Measurements from ENCODE around the gene PHKA2.

PHKA2 gene

DNA sequence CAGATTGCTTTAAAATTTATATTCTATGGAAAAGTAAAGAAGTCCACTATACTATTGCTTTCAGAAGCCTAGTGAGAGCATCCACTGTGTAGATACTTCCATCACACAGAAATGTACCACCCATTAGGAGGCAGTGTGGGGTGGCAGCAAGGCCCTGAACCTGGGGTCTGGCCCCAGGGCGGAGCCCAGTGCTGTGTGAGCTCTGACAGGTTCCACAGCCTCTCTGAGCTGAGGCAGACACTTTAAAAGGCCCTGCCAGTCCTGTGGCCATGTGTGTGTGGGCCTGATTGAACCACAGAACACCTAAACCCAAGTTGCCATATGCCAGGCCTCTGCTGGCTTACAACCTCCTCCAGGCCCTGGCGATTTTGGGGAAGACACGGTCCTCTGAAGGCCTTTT lies 49.2 kb downstream of the PHKA2 start:
- in situ Hi-C loops (cut with HindIII; ENCODE audit: low sequenced_read_pairs), result no loop called here

DNA sequence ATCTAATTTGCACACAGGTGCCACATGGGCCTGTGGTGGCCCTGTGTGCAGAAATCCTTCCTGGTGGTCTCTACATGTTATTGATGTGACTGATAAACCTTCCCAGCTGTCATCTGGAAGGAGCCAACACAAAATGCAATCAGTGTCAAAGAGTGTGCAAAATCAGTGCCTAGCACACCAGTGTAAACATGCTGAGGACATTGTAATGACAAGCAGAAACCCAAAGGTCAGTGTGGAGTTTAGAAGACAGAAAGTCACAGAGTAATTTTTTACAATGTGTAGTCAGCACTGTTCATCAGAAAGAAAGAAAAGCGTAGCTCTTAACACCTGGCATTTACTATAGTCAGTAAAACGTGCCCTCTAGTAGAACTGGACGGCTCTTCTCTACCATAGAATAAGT lies 50.3 kb downstream of the PHKA2 start:
- in situ Hi-C loops (cut with HindIII; ENCODE audit: low sequenced_read_pairs), result no loop called here

DNA sequence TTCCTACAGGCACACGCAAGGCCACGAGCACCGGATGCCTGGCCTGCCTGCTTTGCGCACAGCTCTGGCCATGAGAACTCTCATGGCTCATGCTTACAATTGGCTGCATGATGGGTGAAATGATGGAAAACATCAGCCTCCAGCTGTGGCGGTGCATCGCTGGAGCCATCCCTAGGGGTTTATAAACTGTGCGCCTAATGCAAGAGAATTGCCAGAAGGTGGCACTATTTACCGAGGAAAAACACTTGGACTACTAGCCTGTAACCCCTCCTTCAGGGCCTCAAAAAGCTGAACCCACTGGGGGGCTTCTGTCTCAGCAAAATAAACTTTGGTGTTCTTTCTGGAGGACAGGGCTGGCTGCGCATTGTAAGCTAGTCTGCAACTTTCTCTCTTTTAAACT lies 51.9 kb downstream of the PHKA2 start:
- in situ Hi-C loops (cut with HindIII; ENCODE audit: low sequenced_read_pairs), result no loop called here

DNA sequence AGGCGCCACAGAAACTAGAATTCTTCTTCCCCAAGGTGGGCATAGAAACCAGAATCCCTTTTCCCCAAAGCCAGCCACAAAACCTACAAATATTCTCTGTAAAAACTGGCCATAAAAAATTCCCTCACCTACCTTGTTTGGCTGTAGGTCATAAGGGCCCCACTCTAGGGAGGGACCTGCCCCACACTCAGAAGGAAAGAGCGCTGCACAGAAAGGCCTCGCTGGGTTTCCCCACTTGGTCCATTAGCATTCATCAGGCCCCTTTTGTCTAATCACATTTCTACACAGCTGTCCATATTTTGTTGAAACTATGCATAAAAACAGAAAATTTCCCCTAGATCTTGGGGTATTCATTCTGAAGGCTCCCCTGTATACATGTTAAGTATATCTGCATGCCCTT lies 54.1 kb downstream of the PHKA2 start:
- in situ Hi-C loops (cut with HindIII; ENCODE audit: low sequenced_read_pairs), result no loop called here

DNA sequence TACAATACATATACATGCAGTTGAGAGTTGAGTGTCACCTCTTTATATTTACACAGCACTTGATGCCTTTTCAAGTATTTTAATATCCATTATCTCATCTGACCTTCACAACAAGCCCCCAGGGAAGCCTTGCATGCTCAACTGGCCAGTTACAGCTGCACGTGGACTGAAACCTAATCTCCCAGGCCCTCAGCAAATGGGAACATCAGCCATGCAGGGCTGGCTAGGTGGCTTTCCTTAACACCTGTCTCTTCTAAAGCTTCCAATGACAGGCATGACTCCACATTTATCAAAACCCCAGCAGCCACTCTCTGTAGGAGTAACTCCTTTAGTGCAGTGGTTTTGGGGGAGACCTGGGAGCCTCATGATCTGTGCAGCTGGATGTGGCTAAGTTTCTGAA lies 56.4 kb downstream of the PHKA2 start:
- in situ Hi-C loops (cut with HindIII; ENCODE audit: low sequenced_read_pairs), result no loop called here

DNA sequence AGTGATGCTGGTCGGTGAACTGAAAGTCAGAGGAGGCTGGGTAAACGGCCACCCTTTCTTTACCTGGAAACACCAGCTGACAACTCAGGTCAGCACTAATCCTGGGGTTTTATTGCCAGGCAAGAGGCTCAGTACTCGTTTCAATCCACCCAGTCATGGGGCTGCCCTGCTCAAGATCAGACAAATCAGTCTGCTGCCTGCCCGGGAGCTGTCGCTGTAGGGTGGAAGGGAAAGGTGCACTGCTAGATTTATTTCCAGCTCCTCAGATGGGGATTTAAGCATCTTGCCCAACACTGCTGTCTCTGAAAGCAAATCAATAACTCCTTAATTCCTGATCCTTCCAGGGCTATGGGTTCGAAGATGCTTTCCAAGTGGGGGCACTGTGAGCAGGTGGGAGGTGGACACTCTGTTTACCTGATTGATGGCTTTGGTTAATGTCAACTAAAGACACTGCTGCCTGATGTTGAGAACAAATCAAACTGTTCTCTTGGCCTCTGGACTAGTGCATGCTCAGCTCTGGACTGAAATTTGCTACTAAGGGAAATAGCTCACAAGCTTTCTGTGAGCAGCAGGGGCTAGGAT lies 59.3 kb downstream of the PHKA2 start:
- in situ Hi-C loops (cut with HindIII; ENCODE audit: low sequenced_read_pairs), result no loop called here

DNA sequence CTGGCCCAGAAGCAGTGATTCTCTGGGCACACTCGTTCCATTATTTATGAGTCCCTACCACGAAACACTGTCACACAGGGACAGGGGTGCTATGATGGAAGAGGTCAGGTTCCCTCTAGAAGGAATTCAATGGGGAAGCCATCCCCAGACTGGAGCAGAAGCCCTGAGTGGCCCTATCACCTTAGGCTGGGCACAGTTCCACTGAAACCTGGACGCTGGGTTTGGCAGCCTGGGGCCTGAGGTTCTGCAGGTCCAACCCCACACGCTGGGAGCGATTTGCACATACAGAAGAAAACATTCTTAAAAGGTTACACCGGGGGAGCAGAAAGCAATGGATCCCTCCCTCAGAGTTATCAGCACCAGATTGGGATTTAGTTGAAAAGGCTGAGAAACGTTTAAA lies 63.3 kb downstream of the PHKA2 start:
- in situ Hi-C loops (cut with HindIII; ENCODE audit: low sequenced_read_pairs), result no loop called here

DNA sequence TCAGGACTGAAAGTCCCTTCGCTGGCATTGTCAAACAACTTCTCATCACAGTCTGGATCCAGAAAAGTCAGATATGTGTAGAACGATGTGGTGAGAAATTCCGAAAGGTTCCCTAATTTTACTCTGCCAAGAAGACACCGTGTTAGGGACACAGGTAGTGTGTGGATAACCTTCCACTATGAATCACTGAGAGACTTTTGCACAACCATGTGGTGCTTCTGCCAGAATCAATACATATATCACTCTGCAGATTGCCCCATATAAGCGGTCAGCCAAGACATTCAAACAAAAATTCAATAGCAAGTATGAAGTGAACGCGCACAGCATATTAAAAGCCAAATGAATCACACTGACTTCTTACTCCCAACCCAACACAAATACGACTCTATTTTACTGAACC lies 63.8 kb downstream of the PHKA2 start:
- in situ Hi-C loops (cut with HindIII; ENCODE audit: low sequenced_read_pairs), result no loop called here

DNA sequence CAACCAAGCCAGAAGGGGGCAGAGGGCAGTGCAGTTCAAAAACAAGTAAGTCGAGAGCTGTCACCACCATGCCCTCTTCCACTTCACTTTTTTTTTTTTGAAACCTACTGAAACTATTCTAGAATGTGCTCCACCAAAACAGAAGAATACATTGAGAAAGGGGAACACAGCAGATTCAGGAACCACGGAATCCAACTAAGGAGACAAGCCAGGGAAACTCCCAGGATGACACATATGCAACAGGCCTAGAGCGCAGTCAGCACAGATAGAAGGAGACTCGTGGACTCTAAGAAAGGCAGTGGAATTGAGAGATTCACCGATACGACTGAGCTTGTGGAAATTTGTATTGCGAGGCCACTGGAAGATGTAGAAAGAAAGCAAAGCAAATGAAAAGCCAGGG lies 66.1 kb downstream of the PHKA2 start:
- in situ Hi-C loops (cut with HindIII; ENCODE audit: low sequenced_read_pairs), result no loop called here

DNA sequence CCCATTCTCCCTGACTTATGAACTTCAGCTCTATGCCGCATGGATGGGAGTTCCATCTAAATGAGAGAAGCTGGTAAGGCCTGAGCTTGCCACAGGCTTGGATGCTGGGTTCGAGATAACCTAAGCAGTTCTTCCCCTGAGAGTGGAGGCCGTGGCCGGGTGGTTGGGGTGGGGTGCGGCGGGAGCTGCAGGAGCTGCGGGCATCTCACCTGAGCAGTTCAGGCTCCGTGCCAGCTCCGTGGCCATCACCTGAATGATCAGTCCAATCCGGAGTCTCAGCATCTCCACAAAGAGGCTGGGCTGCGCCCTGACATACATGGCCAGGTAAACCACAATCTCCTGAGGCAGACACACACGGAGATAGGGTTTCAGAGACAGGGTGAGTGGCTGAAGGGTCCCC lies 77.6 kb downstream of the PHKA2 start:
- in situ Hi-C loops (cut with HindIII; ENCODE audit: low sequenced_read_pairs), result no loop called here

DNA sequence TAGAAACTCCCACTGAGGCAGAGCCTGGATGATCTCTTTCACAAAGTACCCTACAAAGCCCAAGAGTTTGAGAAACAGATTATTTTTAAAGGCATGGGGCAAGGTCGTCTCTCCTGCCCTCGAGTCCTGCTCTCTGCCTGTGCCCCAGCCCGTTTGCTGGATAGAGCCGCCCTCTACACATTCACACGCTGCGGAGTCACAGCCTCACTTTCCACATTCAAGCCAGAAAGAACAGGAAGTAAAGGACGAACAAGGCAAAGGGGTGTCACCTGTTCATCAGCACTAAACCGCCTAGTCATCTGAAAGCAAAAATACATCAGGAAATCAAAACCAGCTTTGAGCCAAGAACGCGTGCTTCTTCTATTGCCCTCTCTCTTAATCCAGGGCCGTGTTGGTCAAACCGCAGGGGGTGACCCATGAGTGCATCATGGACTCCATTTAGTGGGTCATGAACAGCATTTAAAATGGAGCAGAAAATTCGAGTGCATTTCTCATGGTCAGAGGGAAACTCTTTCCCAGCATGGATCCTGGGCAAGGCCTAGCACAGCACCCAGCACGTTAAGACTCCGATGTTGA lies 83.4 kb downstream of the PHKA2 start:
- in situ Hi-C loops (cut with HindIII; ENCODE audit: low sequenced_read_pairs), result no loop called here

DNA sequence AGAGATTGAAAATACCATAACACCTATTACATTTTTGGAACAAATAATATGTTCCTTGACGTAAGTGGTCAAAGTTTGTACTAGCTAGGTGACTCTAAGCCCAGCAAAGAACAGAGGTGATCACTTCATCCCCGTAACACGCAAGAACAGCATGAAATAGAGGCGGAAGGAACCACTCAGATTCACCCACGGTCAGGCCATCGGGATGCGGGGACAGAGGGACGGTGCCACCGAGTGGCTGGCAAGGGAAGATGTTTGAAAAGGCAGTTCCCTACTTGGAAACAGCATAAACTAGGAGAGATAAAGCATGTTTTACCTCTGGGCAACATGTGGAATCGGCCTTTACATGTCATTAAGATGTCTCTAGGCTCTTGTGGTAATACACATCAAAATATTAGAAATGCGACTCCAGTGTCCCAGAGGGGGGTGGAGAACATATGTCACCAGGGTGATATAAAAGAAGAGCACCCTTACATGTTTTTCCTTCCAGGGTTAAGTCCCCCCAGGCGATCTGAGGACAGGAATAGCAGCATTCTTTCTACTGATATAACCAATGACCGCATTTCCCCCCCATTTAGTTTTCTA lies 84.0 kb downstream of the PHKA2 start:
- in situ Hi-C loops (cut with HindIII; ENCODE audit: low sequenced_read_pairs), result no loop called here

DNA sequence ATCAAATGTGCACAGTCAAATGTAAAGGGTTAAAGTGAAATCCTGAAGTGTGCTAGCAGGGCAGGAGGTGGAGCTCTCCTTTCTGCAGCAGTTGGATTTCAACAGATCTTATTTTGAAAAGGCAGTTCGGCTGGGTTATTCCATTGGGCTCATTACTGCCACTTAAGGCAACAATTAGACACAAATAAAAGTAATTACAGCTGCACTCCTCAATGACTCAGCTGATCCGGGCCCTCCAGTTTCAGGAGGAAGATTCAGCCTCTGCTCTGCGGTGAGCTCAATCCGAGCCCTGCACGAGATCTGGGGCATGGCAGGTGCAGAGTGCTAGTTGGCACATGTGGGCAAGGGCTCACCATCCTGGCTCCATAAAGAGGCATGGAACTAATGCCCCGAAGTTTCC lies 85.4 kb downstream of the PHKA2 start:
- in situ Hi-C loops (cut with HindIII; ENCODE audit: low sequenced_read_pairs), result no loop called here

DNA sequence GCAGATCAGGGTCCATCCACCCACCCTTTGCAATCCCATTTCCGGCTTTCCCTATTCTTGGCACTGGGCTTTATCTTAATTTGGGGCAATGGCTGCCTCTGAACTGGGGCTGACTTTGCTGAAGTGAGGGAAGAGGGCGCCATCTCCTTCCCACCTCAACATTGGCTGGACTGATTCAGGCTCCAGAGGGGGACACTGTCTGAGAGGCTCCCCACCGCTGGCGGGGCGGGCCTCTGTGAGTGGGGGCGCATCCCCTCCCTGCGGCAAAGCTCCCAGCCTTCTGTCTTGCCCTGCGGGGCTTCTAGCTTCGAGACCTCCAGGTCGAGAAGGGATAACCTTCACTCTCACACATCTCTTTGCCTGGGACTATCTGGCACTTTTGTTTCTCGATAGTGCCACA lies 85.8 kb downstream of the PHKA2 start:
- in situ Hi-C loops (cut with HindIII; ENCODE audit: low sequenced_read_pairs), result no loop called here

DNA sequence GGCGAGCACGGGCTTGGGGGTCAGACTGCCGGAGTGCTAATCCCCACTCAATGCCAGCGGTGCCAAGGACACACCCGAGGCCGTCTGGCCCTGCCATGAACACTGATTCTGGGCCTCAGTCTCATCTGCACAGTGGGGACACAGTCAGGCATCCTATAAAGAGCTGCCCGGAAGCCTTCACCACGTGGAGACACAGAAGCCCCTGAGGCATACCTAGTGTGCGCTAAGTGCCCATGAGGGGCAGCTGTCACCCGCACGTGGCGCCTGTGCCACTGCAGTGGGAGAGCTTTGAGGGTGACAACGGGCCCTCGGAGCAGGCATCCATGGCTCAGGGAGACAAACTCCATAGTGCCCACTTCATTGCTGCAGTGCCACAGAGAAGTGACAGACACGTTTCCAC lies 86.3 kb downstream of the PHKA2 start:
- in situ Hi-C loops (cut with HindIII; ENCODE audit: low sequenced_read_pairs), result no loop called here

DNA sequence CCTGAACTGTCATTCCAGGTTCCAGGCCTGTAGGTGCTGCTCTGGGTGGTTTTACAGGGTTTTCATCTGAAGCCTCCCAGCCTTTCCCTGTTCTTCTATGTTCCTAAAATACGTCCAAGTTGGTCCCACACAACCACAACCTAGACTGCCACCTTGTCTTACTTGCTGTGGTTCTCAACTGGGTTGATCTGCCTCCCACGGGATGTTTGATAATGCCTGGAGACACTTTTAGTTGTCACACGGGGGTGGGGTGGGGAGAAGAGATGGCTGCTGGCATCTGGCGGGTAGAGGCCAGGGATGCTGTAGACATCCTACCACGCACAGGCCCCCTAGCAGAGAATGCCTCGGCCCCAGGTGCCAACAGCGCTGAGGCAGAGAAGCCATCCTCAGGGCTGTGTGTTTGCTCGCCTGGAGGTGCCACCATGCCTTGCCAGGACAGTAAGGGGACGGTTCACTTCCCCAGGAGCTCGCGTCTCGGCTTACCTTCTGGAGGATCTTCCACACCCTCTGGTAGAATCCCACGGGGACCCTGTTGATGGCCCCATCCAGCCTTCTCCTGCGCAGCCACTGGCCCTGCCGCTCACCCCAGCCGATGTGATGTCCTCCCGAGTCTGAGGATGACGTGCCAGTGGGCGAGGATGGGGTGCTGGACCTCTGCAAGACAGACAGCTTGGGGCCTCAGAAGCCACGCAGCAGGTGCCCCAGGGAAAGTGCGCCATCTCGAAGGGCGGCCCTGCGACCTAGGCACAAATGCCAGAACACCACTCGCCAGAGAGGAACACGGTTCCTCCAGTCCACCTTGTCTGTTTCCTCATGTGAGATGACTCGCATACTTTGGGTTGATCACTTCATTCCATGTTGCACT lies 87.0 kb downstream of the PHKA2 start:
- in situ Hi-C loops (cut with HindIII; ENCODE audit: low sequenced_read_pairs), result no loop called here

DNA sequence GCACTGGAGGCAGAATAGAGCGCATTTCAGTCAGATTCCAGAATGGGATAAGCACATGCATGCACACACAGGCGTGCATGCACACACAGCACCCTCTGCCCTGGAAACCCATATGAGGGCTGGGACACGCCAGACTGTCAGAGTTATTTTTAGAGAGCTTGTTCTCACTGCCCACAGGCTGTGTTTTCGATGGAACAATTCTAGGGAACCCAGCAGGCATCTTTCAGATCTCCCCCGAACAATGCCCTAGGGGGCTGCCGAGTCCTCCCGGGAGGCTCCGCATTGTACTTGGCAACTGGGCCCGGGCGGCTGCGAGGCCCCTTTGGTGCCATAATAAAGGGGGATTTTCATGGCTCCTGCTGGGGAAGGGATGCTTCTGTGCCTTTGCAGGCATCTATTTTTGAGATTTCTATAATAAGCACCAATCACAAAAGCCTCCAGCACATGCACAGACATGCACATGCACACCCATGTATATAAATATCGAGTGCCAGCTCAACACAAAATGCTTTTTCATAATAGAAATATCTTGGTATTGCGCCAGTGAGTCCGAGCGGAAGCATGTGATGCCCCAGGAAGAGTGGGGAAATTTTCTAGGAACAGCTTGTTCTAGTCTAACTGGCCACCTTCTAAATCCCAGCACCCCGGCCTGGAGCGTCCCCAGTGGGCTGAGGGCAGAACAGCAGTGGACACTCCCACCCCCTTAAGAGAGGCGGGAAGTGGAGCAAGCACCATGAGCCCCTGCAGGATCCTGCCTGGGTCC lies 88.5 kb downstream of the PHKA2 start:
- in situ Hi-C loops (cut with HindIII; ENCODE audit: low sequenced_read_pairs), result no loop called here

DNA sequence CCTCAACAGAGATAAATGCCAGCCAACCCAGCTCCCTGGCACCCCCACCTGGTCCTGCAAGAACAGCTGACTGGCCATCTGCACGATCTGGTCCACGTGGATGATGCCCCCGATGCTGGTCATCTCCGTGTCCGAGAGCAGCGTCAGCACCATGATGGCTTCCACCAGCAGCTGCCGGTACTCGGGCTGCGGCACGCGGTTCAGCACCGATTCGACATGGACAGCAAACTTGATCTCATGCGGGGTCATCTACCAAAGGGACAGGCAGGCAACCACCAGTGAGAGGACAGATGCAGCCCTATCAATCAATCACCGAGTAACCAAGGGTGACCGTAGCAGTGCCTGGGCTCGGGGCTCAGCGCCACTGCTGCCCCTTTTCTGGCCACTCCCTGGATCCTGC lies 89.8 kb downstream of the PHKA2 start:
- in situ Hi-C loops (cut with HindIII; ENCODE audit: low sequenced_read_pairs), result no loop called here

DNA sequence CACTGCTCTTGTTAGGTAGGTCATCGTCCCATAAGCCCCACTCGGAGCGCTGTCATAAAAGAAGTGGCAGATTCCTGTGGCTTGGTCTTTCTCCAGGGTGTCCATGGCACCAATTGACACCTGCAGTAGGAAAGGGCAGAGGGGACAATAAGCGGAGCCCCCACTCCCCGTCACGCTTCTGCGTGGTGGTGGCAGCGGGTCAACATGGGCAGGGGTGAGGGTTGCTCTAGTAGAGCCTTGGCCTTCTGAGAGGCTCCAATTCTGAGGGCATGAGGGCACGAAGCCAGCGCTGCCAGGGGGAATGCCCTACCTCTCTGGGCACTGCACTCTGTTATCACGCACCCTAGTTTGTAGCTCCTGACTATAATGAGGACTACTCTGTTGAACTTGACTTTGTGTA lies 90.4 kb downstream of the PHKA2 start:
- in situ Hi-C loops (cut with HindIII; ENCODE audit: low sequenced_read_pairs), result no loop called here

DNA sequence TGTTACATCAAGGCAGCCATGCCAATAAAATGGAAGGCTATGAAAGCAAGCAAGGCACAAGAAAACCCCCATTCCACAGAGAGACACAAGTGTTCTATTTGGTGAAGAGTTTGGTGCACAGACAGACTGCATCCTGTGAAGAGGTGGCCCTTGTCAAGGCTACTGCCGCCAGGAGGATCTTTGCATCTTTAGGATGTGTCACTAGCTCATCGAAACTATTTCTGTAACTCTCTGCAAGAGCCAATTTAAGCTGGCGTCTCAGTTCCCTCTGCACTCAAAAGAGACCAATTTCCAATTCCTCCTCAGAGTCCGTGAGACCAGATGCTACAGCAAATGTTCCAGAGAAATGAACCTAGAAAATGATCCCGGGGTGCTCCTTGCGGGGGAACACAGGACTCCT lies 91.0 kb downstream of the PHKA2 start:
- in situ Hi-C loops (cut with HindIII; ENCODE audit: low sequenced_read_pairs), result no loop called here

DNA sequence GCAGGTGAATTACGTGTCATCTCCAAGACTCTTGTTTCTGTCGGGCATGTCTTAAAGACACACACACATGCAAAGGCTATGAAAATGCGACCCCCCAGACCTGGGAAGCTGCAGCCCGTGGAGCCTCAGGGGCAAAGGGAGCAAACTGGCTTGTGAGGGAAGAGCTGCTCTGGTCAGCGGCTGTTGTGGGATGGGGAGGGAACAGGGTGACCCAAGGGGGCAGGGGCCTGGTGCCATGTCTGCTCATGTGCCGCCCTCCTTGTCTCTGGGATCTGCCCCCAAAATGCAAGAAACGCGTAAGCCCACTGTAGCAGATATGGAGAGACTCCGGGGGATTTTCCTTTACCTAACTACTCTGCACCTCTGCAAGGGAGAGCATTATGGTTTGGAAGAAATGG lies 92.4 kb downstream of the PHKA2 start:
- in situ Hi-C loops (cut with HindIII; ENCODE audit: low sequenced_read_pairs), result no loop called here
